SK-N-SH (cell line): ENCODE data around the gene TNK2. TPM values are rescaled to one million over a fixed set of nuclear protein-coding genes. Genes with fewer than 3 reads are reported as not detected.

Source experiments
- CTCF ChIA-PET: fragments of 300-600, 350-600 bp; formaldehyde crosslinking; extraction: SDS; loops from one replicate; lab custom pipeline; 2021; lab: Yijun Ruan, JAX
- POLR2A ChIA-PET: fragments of 350-600 bp; sonication (Branson Sonifier 250); formaldehyde crosslinking; extraction: SDS; loops from one replicate; lab custom pipeline; 2020; ENCODE audit warnings: antibody characterized with exemption, inconsistent platforms; lab: Yijun Ruan, JAX
- DNase-seq: peaks from one replicate; pipeline ENCODE4 v3.0.0; 2012
- H2AFZ ChIP-seq: fragments of 200-600 bp; sonication (generic); 2 replicates; pipeline ENCODE4 v1.8.1; 2016; ENCODE audit warnings: antibody characterized with exemption, mild to moderate bottlenecking, low read depth
- H3F3A ChIP-seq: fragments of 200-600 bp; sonication (generic); replicated peaks from 2 replicates; pipeline ENCODE3; 2016; ENCODE audit warnings: antibody characterized with exemption, mild to moderate bottlenecking; ENCODE audit not compliant: insufficient read depth
- H3K27ac ChIP-seq, 2 experiments: fragments of 200-500 bp in 1 of 2; fragments of 200-600 bp in 1 of 2; sonication (Bioruptor generic) in 1 of 2; sonication (generic), shearing (Covaris generic) in 1 of 2; 2 replicates each; pipeline versions ENCODE4 v1.5.1 to v1.6.1; 2014 to 2016; ENCODE audit warnings: low read depth in 2 of 2, inconsistent platforms in 1 of 2, low read length in 1 of 2, mild to moderate bottlenecking in 1 of 2, mixed read lengths in 1 of 2
- H3K27me3 ChIP-seq: fragments of 200-600 bp; sonication (generic), shearing (Covaris generic); 2 replicates; pipeline ENCODE4 v1.6.1; 2016; ENCODE audit warnings: mixed run types; ENCODE audit not compliant: insufficient read depth
- H3K36me3 ChIP-seq, 2 experiments: fragments of 200-500 bp in 1 of 2; fragments of 200-600 bp in 1 of 2; sonication (Bioruptor generic) in 1 of 2; sonication (generic) in 1 of 2; replicated peaks in 1 of 2; 2 replicates each; pipeline versions ENCODE3 to v1.5.1; 2014 to 2016; ENCODE audit warnings: low read length in 1 of 2, mild to moderate bottlenecking in 1 of 2; ENCODE audit not compliant: insufficient read depth in 2 of 2, control insufficient read depth in 1 of 2
- H3K4me1 ChIP-seq, 2 experiments: fragments of 200-500 bp in 1 of 2; fragments of 200-600 bp in 1 of 2; sonication (Bioruptor generic) in 1 of 2; sonication (generic), shearing (Covaris generic) in 1 of 2; 2 replicates each; pipeline versions ENCODE4 v1.5.1 to v1.6.1; 2014 to 2016; ENCODE audit warnings: low read depth in 1 of 2, low read length in 1 of 2, mixed run types in 1 of 2; ENCODE audit not compliant: insufficient read depth in 2 of 2, control insufficient read depth in 1 of 2
- H3K4me2 ChIP-seq: fragments of 200-600 bp; sonication (generic), shearing (Covaris generic); 2 replicates; pipeline ENCODE4 v1.6.1; 2017; ENCODE audit warnings: mixed run types
- H3K4me3 ChIP-seq, 2 experiments: fragments of 200-500 bp in 1 of 2; fragments of 200-600 bp in 1 of 2; sonication (Bioruptor generic) in 1 of 2; sonication (generic), shearing (Covaris generic) in 1 of 2; 2 replicates each; pipeline versions ENCODE4 v1.5.1 to v1.8.1; 2014 to 2016; ENCODE audit warnings: low read depth in 2 of 2, inconsistent platforms in 1 of 2, low read length in 1 of 2, mild to moderate bottlenecking in 1 of 2, mixed read lengths in 1 of 2, moderate library complexity in 1 of 2
- H3K79me2 ChIP-seq: fragments of 200-600 bp; sonication (generic); 2 replicates; pipeline ENCODE4 v1.8.1; 2017; ENCODE audit warnings: mild to moderate bottlenecking; ENCODE audit not compliant: insufficient read depth
- H3K9ac ChIP-seq: fragments of 200-600 bp; sonication (generic); 2 replicates; pipeline ENCODE4 v1.6.1; 2017; ENCODE audit warnings: mixed run types
- H3K9me2 ChIP-seq: fragments of 200-600 bp; sonication (generic); 2 replicates; pipeline ENCODE4 v1.6.1; 2017; ENCODE audit warnings: mixed run types
- H3K9me3 ChIP-seq: fragments of 200-600 bp; sonication (generic); 2 replicates; pipeline ENCODE4 v1.6.1; 2017; ENCODE audit warnings: mixed run types, mild to moderate bottlenecking, moderate library complexity
- H4K20me1 ChIP-seq: fragments of 200-600 bp; sonication (generic); 2 replicates; pipeline ENCODE4 v1.6.1; 2017; ENCODE audit warnings: mild to moderate bottlenecking, mixed run types; ENCODE audit not compliant: insufficient read depth
- EP300 ChIP-seq, 2 experiments: IDR thresholded peaks; 2 replicates each; pipeline versions ENCODE4 v1.4.0 to v1.6.1; 2012; ENCODE audit warnings: borderline replicate concordance in 1 of 2, low read depth in 1 of 2, low read length in 1 of 2
- EZH2phosphoT487 ChIP-seq: fragments of 200-600 bp; sonication (generic); IDR thresholded peaks from 2 replicates; pipeline ENCODE4 v1.6.1; 2017; ENCODE audit warnings: low read depth, mixed run types, mild to moderate bottlenecking, antibody characterized with exemption, moderate library complexity, borderline replicate concordance
- GATA2 ChIP-seq: sonication (generic); formaldehyde crosslinking; IDR thresholded peaks from 2 replicates; pipeline ENCODE4 v1.5.0; 2020; ENCODE audit warnings: mild to moderate bottlenecking, missing genetic modification reagents
- MEF2A ChIP-seq: IDR thresholded peaks from 2 replicates; pipeline ENCODE4 v1.4.0; 2012; ENCODE audit warnings: low read depth, borderline replicate concordance
- MXI1 ChIP-seq: IDR thresholded peaks from 2 replicates; pipeline ENCODE4 v1.6.1; 2012; ENCODE audit warnings: mild to moderate bottlenecking, low read depth, low read length, improper control_type of control experiment
- NFIC ChIP-seq: IDR thresholded peaks from 2 replicates; pipeline ENCODE4 v1.4.0; 2012; ENCODE audit warnings: borderline replicate concordance
- NRF1 ChIP-seq: IDR thresholded peaks from 2 replicates; pipeline ENCODE4 v1.6.1; 2012; ENCODE audit warnings: low read depth, mild to moderate bottlenecking, low read length
- REST ChIP-seq: IDR thresholded peaks from 2 replicates; pipeline ENCODE4 v1.6.1; 2012; ENCODE audit warnings: mild to moderate bottlenecking, low read depth, low read length, moderate library complexity
- SMC3 ChIP-seq: IDR thresholded peaks from 2 replicates; pipeline ENCODE4 v1.6.1; 2012; ENCODE audit warnings: low read depth, low read length, improper control_type of control experiment
- USF1 ChIP-seq: IDR thresholded peaks from 2 replicates; pipeline ENCODE4 v1.4.0; 2012; ENCODE audit warnings: low read depth, borderline replicate concordance
- USF2 ChIP-seq: fragments of 150-350 bp; IDR thresholded peaks from 2 replicates; pipeline ENCODE4 v1.6.1; 2017; ENCODE audit warnings: antibody characterized with exemption, low read length, low read depth, borderline replicate concordance
- WGBS: methylation state at CpG from one replicate; pipeline ENCODE4 v1.1.6; 2017; ENCODE audit warnings: low lambda C conversion rate; 5-methylcytosine and 5-hydroxymethylcytosine counted together
- polyA plus RNA-seq, 3 experiments: library from polyadenylated mRNA; depleted of rRNA; stranded (reverse); fragments of >200 nt; gene quantifications; 2 replicates each; pipeline ENCODE4 v1.2.3, GENCODE V29; 2012

Gene TNK2
- polyA plus RNA-seq, 1 of the 3 experiments (the other 2 are of a cell fraction), result 17.3 TPM

GRCh38 chr3:195883801-195884200, 24.6 kb downstream of the TNK2 start (continued):
- TF ChIP-seq REST (no peak), USF2 (no peak), NFIC (no peak)
- TF ChIP-seq, all 33 proteins: peak for 0

GRCh38 chr3:195883160-195883559, 25.2 kb downstream of the TNK2 start:
- H3K4me3 ChIP-seq, result no peak overlapping the region
- ChIA-PET POLR2A (no interaction called here), CTCF (interaction anchor here (1.4 to 29.0 kb wide), 3 partner anchors 11 to 32 kb away, joined by 5 to 606 read pairs (median 21); no protein-coding TSS in a partner anchor)
- no peak overlapping the region for H3K9ac ChIP-seq
- peaks cover 0 to 6% of the 10 kb centered on the region in 2 experiments; a peak in 1 of 4 replicates for H3K4me1 ChIP-seq
- H3K36me3 ChIP-seq, result peaks cover 7 to 40% of the 10 kb centered on the region in 2 experiments
- peaks cover 6% of the 10 kb centered on the region; the same call in 1 of the 2 replicates for H3K79me2 ChIP-seq
- H3K27ac ChIP-seq, result no peak overlapping the region
- no peak overlapping the region for H2AFZ ChIP-seq
- no peaks in the 10 kb centered on the region for H3K9me3 ChIP-seq
- no peaks in the 10 kb centered on the region for H3K27me3 ChIP-seq
- 95% methylated on average over 9 of the region's 21 CpGs for WGBS
- no peaks in the 10 kb centered on the region for H3K9me2 ChIP-seq
- TF ChIP-seq USF1 (no peak), EZH2phosphoT487 (no peak), MXI1 (no peak), NFIC (no peak), SMC3 (no peak), MEF2A (no peak), NRF1 (no peak), EP300 (IDR thresholded peaks at IDR 0.05; ENCODE audit: borderline replicate concordance in 1 of 2, low read depth in 1 of 2, low read length in 1 of 2) (no peak), GATA2 (CRISPR knock-in tag) (no peak)
- no peak for DNase-seq
- no peaks in the 10 kb centered on the region for H3F3A ChIP-seq
- H3K4me2 ChIP-seq, result no peak overlapping the region
- no peaks in the 10 kb centered on the region for H4K20me1 ChIP-seq
